HG03135 (cell line): ENCODE results near the gene TMOD2.

ENCODE experiments used
- ATAC-seq: cut with Tn5 transposase; IDR thresholded peaks from one replicate; pipeline ENCODE4 v1.9.1; 2021; ENCODE audit warnings: mild to moderate bottlenecking, moderate library complexity; ENCODE audit not compliant: unreplicated experiment

TMOD2 gene

GRCh38 chr15:51849860-51850259 lies 98.5 kb downstream of the TMOD2 start:
- ATAC-seq = no peak

GRCh38 chr15:51853998-51854397 lies 102.6 kb downstream of the TMOD2 start:
- no peak for ATAC-seq

GRCh38 chr15:51855612-51856011 lies 104.2 kb downstream of the TMOD2 start:
- no peak for ATAC-seq

- no peak for ATAC-seq
These were observed 105.5 kb downstream of the TMOD2 start for GRCh38 chr15:51856714-51857380.

GRCh38 chr15:51861557-51862359 lies 110.4 kb downstream of the TMOD2 start:
- no peak for ATAC-seq

- no peak for ATAC-seq
These were observed 111.7 kb downstream of the TMOD2 start for GRCh38 chr15:51863131-51863530.

- ATAC-seq = no peak
These were observed 113.1 kb downstream of the TMOD2 start for GRCh38 chr15:51864408-51865056.

GRCh38 chr15:51865317-51865716 lies 113.9 kb downstream of the TMOD2 start:
- no peak for ATAC-seq
